ENCODE measurements around the gene WDR20. TPM values are rescaled to one million over a fixed set of nuclear protein-coding genes. Genes with fewer than 3 reads are reported as not detected.

Gene WDR20
- total and polyA plus RNA-seq, 2 donors = 16.4 to 16.8 TPM

- DNase-seq (ENCODE audit: low read depth in 6 of 9, low spot score in 9 of 9) = no peak
- 98% methylated on average over 10 of the region's 10 CpGs for WGBS
- Histone ChIP-seq H3K4me1 (ENCODE audit: control insufficient read depth in 2 of 2, insufficient read depth in 2 of 2, low read length in 2 of 2) (no peaks in the 10 kb centered on the region), H3K36me3 (ENCODE audit: control insufficient read depth in 2 of 2, insufficient read depth in 2 of 2, low read length in 1 of 2) (peaks cover 37 to 46% of the 10 kb centered on the region in 2 donors), H3K9me3 (ENCODE audit: control insufficient read depth in 2 of 2, insufficient read depth in 1 of 2, low read length in 1 of 2) (no peaks in the 10 kb centered on the region), H3K27ac (ENCODE audit: low read depth in 1 of 2, low read length in 1 of 2) (no peak overlapping the region), H3K27me3 (ENCODE audit: control insufficient read depth in 2 of 2, insufficient read depth in 1 of 2, low read length in 1 of 2) (no peaks in the 10 kb centered on the region), H3K4me3 (ENCODE audit: low read length in 2 of 2) (no peak overlapping the region)
These were observed 73.8 kb downstream of the WDR20 start for GRCh38 chr14:102213470-102213869.

DNA sequence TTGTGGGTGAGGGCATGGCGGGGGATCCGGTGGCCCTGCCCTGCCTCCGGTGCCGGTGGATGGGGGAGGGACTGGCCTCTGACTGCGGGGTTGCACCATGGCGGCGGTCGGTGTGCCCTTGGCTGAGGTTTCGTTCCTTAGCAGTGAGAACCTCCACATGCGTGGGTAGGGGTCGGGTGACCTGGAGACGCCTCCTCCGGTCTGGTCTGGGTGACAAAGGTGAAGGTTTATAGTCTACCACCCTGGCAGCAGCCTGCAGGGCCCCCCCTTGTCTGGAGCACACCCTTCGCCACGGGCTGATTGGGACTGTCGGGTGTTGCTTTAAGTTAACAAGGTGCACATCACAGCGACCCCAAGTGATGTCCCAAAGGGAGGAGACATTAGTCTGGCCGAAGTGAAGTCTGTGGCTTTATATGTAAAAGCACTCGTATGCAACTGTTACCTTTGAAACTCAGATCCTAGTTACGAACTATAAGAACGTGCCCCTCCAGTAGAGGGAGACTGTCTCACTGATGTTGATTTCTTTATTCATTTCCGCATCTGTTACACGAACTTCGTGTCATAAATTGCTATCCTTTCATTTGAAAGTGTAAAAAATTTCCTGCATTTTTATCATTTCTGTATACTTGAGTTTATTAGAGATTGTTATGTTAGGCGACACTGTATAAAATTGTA, 74.4 kb downstream of the WDR20 start:
- DNase-seq (ENCODE audit: low read depth in 6 of 9, low spot score in 9 of 9) = no peak
- WGBS = 96% methylated on average over 25 of the region's 25 CpGs
- Histone ChIP-seq H3K27me3 (ENCODE audit: control insufficient read depth in 2 of 2, insufficient read depth in 1 of 2, low read length in 1 of 2) (no peaks in the 10 kb centered on the region), H3K4me1 (ENCODE audit: control insufficient read depth in 2 of 2, insufficient read depth in 2 of 2, low read length in 2 of 2) (no peaks in the 10 kb centered on the region), H3K36me3 (ENCODE audit: control insufficient read depth in 2 of 2, insufficient read depth in 2 of 2, low read length in 1 of 2) (peaks cover 31 to 45% of the 10 kb centered on the region in 2 donors), H3K4me3 (ENCODE audit: low read length in 2 of 2) (no peak overlapping the region), H3K27ac (ENCODE audit: low read depth in 1 of 2, low read length in 1 of 2) (no peak overlapping the region), H3K9me3 (ENCODE audit: control insufficient read depth in 2 of 2, insufficient read depth in 1 of 2, low read length in 1 of 2) (no peaks in the 10 kb centered on the region)

DNA sequence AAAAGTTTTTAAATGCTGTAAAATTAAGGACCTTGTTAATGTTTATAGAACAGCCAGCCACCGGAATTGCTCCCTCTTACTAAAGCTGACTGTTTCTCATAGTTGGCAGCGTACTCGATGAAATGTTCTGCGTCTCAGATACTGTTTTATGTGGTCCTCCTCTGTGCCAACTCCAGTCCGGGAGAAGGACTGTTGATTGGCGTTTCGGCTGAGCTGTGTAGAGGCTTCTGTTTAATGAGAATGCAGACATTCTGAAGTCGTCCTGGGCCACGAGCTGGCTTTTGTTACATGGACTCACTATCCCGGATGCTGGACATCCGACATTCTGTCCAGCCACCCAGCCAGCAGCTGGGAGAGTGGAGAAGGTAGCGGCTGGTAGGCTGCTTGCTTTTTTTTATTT, 75.4 kb downstream of the WDR20 start:
- Histone ChIP-seq H3K36me3 (ENCODE audit: control insufficient read depth in 2 of 2, insufficient read depth in 2 of 2, low read length in 1 of 2) (peaks cover 24 to 48% of the 10 kb centered on the region in 2 donors), H3K9me3 (ENCODE audit: control insufficient read depth in 2 of 2, insufficient read depth in 1 of 2, low read length in 1 of 2) (no peaks in the 10 kb centered on the region), H3K4me3 (ENCODE audit: low read length in 2 of 2) (no peak overlapping the region), H3K27ac (ENCODE audit: low read depth in 1 of 2, low read length in 1 of 2) (no peak overlapping the region), H3K27me3 (ENCODE audit: control insufficient read depth in 2 of 2, insufficient read depth in 1 of 2, low read length in 1 of 2) (no peaks in the 10 kb centered on the region), H3K4me1 (ENCODE audit: control insufficient read depth in 2 of 2, insufficient read depth in 2 of 2, low read length in 2 of 2) (no peaks in the 10 kb centered on the region)
- WGBS = 93% methylated on average over 12 of the region's 12 CpGs
- no peak for DNase-seq (ENCODE audit: low read depth in 6 of 9, low spot score in 9 of 9)

DNA sequence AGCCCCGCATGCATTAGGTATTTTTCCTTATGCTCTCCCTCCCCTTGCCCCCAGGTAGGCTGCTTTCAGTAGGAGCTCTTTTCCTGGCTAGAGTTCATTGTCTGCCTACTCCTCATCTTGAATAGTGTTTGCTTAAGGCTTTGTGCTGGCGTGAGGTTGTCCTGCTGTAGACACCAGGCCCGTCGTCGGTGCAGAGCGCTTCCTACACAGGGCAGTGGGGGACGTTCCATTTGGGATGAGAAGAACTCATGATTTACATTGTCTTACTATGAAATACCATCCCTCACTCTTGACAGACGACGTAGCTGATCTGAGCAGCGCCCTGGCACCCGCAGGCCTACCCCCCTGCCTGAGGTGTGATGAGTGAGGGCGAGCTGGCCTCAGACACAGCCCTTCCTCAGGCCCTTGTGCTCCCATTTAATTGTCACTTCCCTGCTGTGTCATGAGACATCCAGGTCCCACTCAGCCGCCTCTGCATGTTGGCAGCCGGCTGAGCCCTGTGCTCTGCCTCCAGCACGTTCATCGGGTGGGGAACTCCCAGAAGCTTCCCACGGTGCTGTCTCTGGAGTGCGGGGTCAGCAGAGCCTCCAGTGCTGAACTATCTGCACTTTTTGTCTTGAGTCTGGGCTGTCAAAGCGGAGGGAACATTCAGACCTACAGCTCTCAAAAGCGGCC, 76.0 kb downstream of the WDR20 start:
- no peak overlapping the region for H3K4me3 ChIP-seq (ENCODE audit: low read length in 2 of 2)
- H3K36me3 ChIP-seq (ENCODE audit: control insufficient read depth in 2 of 2, insufficient read depth in 2 of 2, low read length in 1 of 2) = peaks cover 21 to 48% of the 10 kb centered on the region in 2 donors
- H3K9me3 ChIP-seq (ENCODE audit: control insufficient read depth in 2 of 2, insufficient read depth in 1 of 2, low read length in 1 of 2) = no peaks in the 10 kb centered on the region
- H3K27me3 ChIP-seq (ENCODE audit: control insufficient read depth in 2 of 2, insufficient read depth in 1 of 2, low read length in 1 of 2) = no peaks in the 10 kb centered on the region
- no peak overlapping the region for H3K27ac ChIP-seq (ENCODE audit: low read depth in 1 of 2, low read length in 1 of 2)
- 94% methylated on average over 20 of the region's 20 CpGs for WGBS
- no peaks in the 10 kb centered on the region for H3K4me1 ChIP-seq (ENCODE audit: control insufficient read depth in 2 of 2, insufficient read depth in 2 of 2, low read length in 2 of 2)
- DNase-seq (ENCODE audit: low read depth in 6 of 9, low spot score in 9 of 9) = no peak

- Histone ChIP-seq H3K4me1 (ENCODE audit: control insufficient read depth in 2 of 2, insufficient read depth in 2 of 2, low read length in 2 of 2) (peaks cover 0 to 4% of the 10 kb centered on the region in 2 donors), H3K9me3 (ENCODE audit: control insufficient read depth in 2 of 2, insufficient read depth in 1 of 2, low read length in 1 of 2) (no peaks in the 10 kb centered on the region), H3K4me3 (ENCODE audit: low read length in 2 of 2) (no peak overlapping the region), H3K27me3 (ENCODE audit: control insufficient read depth in 2 of 2, insufficient read depth in 1 of 2, low read length in 1 of 2) (no peaks in the 10 kb centered on the region), H3K27ac (ENCODE audit: low read depth in 1 of 2, low read length in 1 of 2) (no peak overlapping the region), H3K36me3 (ENCODE audit: control insufficient read depth in 2 of 2, insufficient read depth in 2 of 2, low read length in 1 of 2) (peaks cover 12 to 37% of the 10 kb centered on the region in 2 donors)
- WGBS = 99% methylated on average over 10 of the region's 10 CpGs
- no peak for DNase-seq (ENCODE audit: low read depth in 6 of 9, low spot score in 9 of 9)
These were observed 77.7 kb downstream of the WDR20 start for GRCh38 chr14:102217399-102217798.

- Histone ChIP-seq H3K36me3 (ENCODE audit: control insufficient read depth in 2 of 2, insufficient read depth in 2 of 2, low read length in 1 of 2) (peaks cover 11 to 38% of the 10 kb centered on the region in 2 donors), H3K9me3 (ENCODE audit: control insufficient read depth in 2 of 2, insufficient read depth in 1 of 2, low read length in 1 of 2) (no peaks in the 10 kb centered on the region), H3K27ac (ENCODE audit: low read depth in 1 of 2, low read length in 1 of 2) (no peak overlapping the region), H3K4me3 (ENCODE audit: low read length in 2 of 2) (no peak overlapping the region), H3K27me3 (ENCODE audit: control insufficient read depth in 2 of 2, insufficient read depth in 1 of 2, low read length in 1 of 2) (no peaks in the 10 kb centered on the region), H3K4me1 (ENCODE audit: control insufficient read depth in 2 of 2, insufficient read depth in 2 of 2, low read length in 2 of 2) (peaks cover 0 to 4% of the 10 kb centered on the region in 2 donors)
- no peak for DNase-seq (ENCODE audit: low read depth in 6 of 9, low spot score in 9 of 9)
- WGBS = 99% methylated on average over 14 of the region's 14 CpGs
These were observed 78.3 kb downstream of the WDR20 start for GRCh38 chr14:102217987-102218421.

DNA sequence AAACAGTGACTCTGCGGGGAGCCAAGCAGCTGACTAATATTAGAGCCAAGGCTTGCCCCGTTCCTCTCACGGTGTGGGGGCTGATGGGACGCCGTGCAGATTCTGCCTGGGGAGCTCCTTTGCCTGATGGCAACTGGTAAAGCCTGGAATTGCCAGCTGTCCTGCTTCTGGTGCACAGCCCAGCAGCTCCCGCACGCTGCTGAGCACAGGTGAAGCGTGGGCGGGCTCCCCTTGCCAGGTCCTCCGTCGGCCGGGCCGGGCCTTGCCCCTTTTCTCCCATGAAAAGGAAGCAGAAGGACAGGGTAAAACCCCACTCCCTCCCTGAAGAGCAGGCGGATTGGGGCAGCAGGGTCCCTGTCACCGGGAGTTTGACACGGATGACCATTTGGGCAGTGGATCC, 79.0 kb downstream of the WDR20 start:
- no peak for DNase-seq (ENCODE audit: low read depth in 6 of 9, low spot score in 9 of 9)
- Histone ChIP-seq H3K27me3 (ENCODE audit: control insufficient read depth in 2 of 2, insufficient read depth in 1 of 2, low read length in 1 of 2) (no peaks in the 10 kb centered on the region), H3K36me3 (ENCODE audit: control insufficient read depth in 2 of 2, insufficient read depth in 2 of 2, low read length in 1 of 2) (peaks cover 5 to 37% of the 10 kb centered on the region in 2 donors), H3K27ac (ENCODE audit: low read depth in 1 of 2, low read length in 1 of 2) (no peak overlapping the region), H3K4me3 (ENCODE audit: low read length in 2 of 2) (no peak overlapping the region), H3K4me1 (ENCODE audit: control insufficient read depth in 2 of 2, insufficient read depth in 2 of 2, low read length in 2 of 2) (peaks cover 0 to 4% of the 10 kb centered on the region in 2 donors), H3K9me3 (ENCODE audit: control insufficient read depth in 2 of 2, insufficient read depth in 1 of 2, low read length in 1 of 2) (no peaks in the 10 kb centered on the region)
- WGBS = 92% methylated on average over 16 of the region's 16 CpGs

- Histone ChIP-seq H3K4me3 (ENCODE audit: low read length in 2 of 2) (no peak overlapping the region), H3K27me3 (ENCODE audit: control insufficient read depth in 2 of 2, insufficient read depth in 1 of 2, low read length in 1 of 2) (no peaks in the 10 kb centered on the region), H3K36me3 (ENCODE audit: control insufficient read depth in 2 of 2, insufficient read depth in 2 of 2, low read length in 1 of 2) (peaks cover 5 to 37% of the 10 kb centered on the region in 2 donors), H3K9me3 (ENCODE audit: control insufficient read depth in 2 of 2, insufficient read depth in 1 of 2, low read length in 1 of 2) (no peaks in the 10 kb centered on the region), H3K4me1 (ENCODE audit: control insufficient read depth in 2 of 2, insufficient read depth in 2 of 2, low read length in 2 of 2) (peaks cover 0 to 4% of the 10 kb centered on the region in 2 donors), H3K27ac (ENCODE audit: low read depth in 1 of 2, low read length in 1 of 2) (no peak overlapping the region)
- 98% methylated on average over 16 of the region's 16 CpGs for WGBS
- no peak for DNase-seq (ENCODE audit: low read depth in 6 of 9, low spot score in 9 of 9)
These were observed 79.6 kb downstream of the WDR20 start for GRCh38 chr14:102219316-102219715.

- Histone ChIP-seq H3K27ac (ENCODE audit: low read depth in 1 of 2, low read length in 1 of 2) (no peak overlapping the region), H3K4me3 (ENCODE audit: low read length in 2 of 2) (no peak overlapping the region), H3K27me3 (ENCODE audit: control insufficient read depth in 2 of 2, insufficient read depth in 1 of 2, low read length in 1 of 2) (no peaks in the 10 kb centered on the region), H3K4me1 (ENCODE audit: control insufficient read depth in 2 of 2, insufficient read depth in 2 of 2, low read length in 2 of 2) (peaks cover 0 to 4% of the 10 kb centered on the region in 2 donors), H3K9me3 (ENCODE audit: control insufficient read depth in 2 of 2, insufficient read depth in 1 of 2, low read length in 1 of 2) (no peaks in the 10 kb centered on the region), H3K36me3 (ENCODE audit: control insufficient read depth in 2 of 2, insufficient read depth in 2 of 2, low read length in 1 of 2) (peaks cover 5 to 36% of the 10 kb centered on the region in 2 donors)
- WGBS = 97% methylated on average over 12 of the region's 12 CpGs
- no peak for DNase-seq (ENCODE audit: low read depth in 6 of 9, low spot score in 9 of 9)
These were observed 80.3 kb downstream of the WDR20 start for GRCh38 chr14:102220031-102220430.
